SK-N-SH (cell line): ENCODE results near the gene ANKRD40.

Experiments
- CTCF ChIP-seq: fragments of 200-600 bp; sonication (generic); IDR thresholded peaks from 2 replicates; pipeline ENCODE4 v1.6.1; 2017; ENCODE audit warnings: antibody characterized with exemption, mild to moderate bottlenecking, moderate library complexity
- EP300 ChIP-seq, 2 experiments: IDR thresholded peaks; 2 replicates each; pipeline versions ENCODE4 v1.4.0 to v1.6.1; 2012; ENCODE audit warnings: borderline replicate concordance in 1 of 2, low read depth in 1 of 2, low read length in 1 of 2
- EZH2phosphoT487 ChIP-seq: fragments of 200-600 bp; sonication (generic); IDR thresholded peaks from 2 replicates; pipeline ENCODE4 v1.6.1; 2017; ENCODE audit warnings: low read depth, mixed run types, mild to moderate bottlenecking, antibody characterized with exemption, moderate library complexity, borderline replicate concordance
- NFIC ChIP-seq: IDR thresholded peaks from 2 replicates; pipeline ENCODE4 v1.4.0; 2012; ENCODE audit warnings: borderline replicate concordance
- NRF1 ChIP-seq: IDR thresholded peaks from 2 replicates; pipeline ENCODE4 v1.6.1; 2012; ENCODE audit warnings: low read depth, mild to moderate bottlenecking, low read length
- REST ChIP-seq: IDR thresholded peaks from 2 replicates; pipeline ENCODE4 v1.6.1; 2012; ENCODE audit warnings: mild to moderate bottlenecking, low read depth, low read length, moderate library complexity
- TCF12 ChIP-seq: IDR thresholded peaks from 2 replicates; pipeline ENCODE4 v1.4.0; 2012
- ZBTB33 ChIP-seq: IDR thresholded peaks from 2 replicates; pipeline ENCODE4 v1.4.0; 2012; ENCODE audit warnings: low read depth, borderline replicate concordance

GRCh38 chr17:50668838-50669581 lies 38.7 kb downstream of the ANKRD40 start:
- TF ChIP-seq ZBTB33: no peak
- no peak for TF ChIP-seq EZH2phosphoT487
- TF ChIP-seq REST: no peak
- TF ChIP-seq NFIC: no peak
- no peak for TF ChIP-seq CTCF
- TF ChIP-seq NRF1: no peak
- TF ChIP-seq TCF12: no peak
- no peak for TF ChIP-seq EP300 (IDR thresholded peaks at IDR 0.05; ENCODE audit: borderline replicate concordance in 1 of 2, low read depth in 1 of 2, low read length in 1 of 2)
